Vagina (tissue), 2 donors: ENCODE measurements around the gene NELFB. TPM values are rescaled to one million over a fixed set of nuclear protein-coding genes. Genes with fewer than 3 reads are reported as not detected.
A peak's percentile ranks its signal among the peaks of the same experiment; 100 is the strongest.

Experiments
- DNase-seq, 2 donors: peaks; one replicate each; pipeline ENCODE4 v3.0.0-alpha.2; 2017; ENCODE audit errors: extremely low spot score in 2 of 2
- H3K27ac ChIP-seq: fragments of 200-600 bp; sonication (generic); one replicate; pipeline ENCODE4 v1.5.1; 2019
- H3K27me3 ChIP-seq: fragments of 200-600 bp; sonication (generic); one replicate; pipeline ENCODE4 v1.5.1; 2019
- H3K36me3 ChIP-seq, 2 donors: fragments of 200-600 bp; sonication (generic); one replicate each; pipeline ENCODE4 v1.5.1; 2017 to 2019
- H3K4me1 ChIP-seq: fragments of 200-600 bp; sonication (generic); one replicate; pipeline ENCODE4 v1.5.1; 2019
- H3K4me3 ChIP-seq, 2 donors: fragments of 200-600 bp; sonication (generic); 1 replicate in 1 of 2; 2 replicates in 1 of 2; pipeline ENCODE4 v1.5.1; 2016 to 2019
- H3K9me3 ChIP-seq: fragments of 200-600 bp; sonication (generic); one replicate; pipeline ENCODE4 v1.5.1; 2019
- CTCF ChIP-seq, 3 experiments: fragments of 450-650 bp in 2 of 3; fragments of 200-600 bp in 1 of 3; sonication (generic) in 1 of 3; IDR thresholded peaks; one replicate each; pipeline ENCODE4 v1.5.1; 2017 to 2019; ENCODE audit warnings: antibody characterized with exemption in 3 of 3, mild to moderate bottlenecking in 2 of 3, moderate library complexity in 2 of 3
- POLR2A ChIP-seq, 2 donors: fragments of 450-650 bp; IDR thresholded peaks; one replicate each; pipeline ENCODE4 v1.6.1; 2017; ENCODE audit warnings: antibody characterized with exemption in 2 of 2, mild to moderate bottlenecking in 2 of 2, moderate library complexity in 2 of 2
- POLR2AphosphoS5 ChIP-seq, 2 donors: sonication (generic); formaldehyde crosslinking; IDR thresholded peaks; one replicate each; pipeline ENCODE4 v1.9.0; 2017; ENCODE audit warnings: antibody characterized with exemption in 2 of 2, mild to moderate bottlenecking in 2 of 2, low read depth in 1 of 2; ENCODE audit not compliant: insufficient read depth in 1 of 2
- intact Hi-C: fragments of 100-400 bp; cut with DNase I; formaldehyde crosslinking; loops from one replicate; pipeline ENCODE4 v1.15.1; 2023
- total RNA-seq: library from RNA; depleted of rRNA; stranded (reverse); fragments of >200 nt; gene quantifications from one replicate; pipeline ENCODE4 v1.2.3, GENCODE V29; 2016

NELFB gene
- total RNA-seq, 1 donor from 2014 or later = 44.0 TPM

- no peaks in the 10 kb centered on the region for H3K9me3 ChIP-seq
- H3K4me1 ChIP-seq = peaks cover 22% of the 10 kb centered on the region
- H3K27ac ChIP-seq = no peak overlapping the region
- no peaks in the 10 kb centered on the region for H3K27me3 ChIP-seq
- intact Hi-C loops = no loop called here
- TF ChIP-seq POLR2AphosphoS5 (IDR thresholded peaks at IDR 0.05; ENCODE audit: insufficient read depth in 1 of 2, low read depth in 1 of 2) = no peak
- no peak for TF ChIP-seq CTCF (IDR thresholded peaks at IDR 0.05)
- TF ChIP-seq POLR2A (IDR thresholded peaks at IDR 0.05) = no peak
- no peaks in the 10 kb centered on the region for H3K36me3 ChIP-seq
- no peak for DNase-seq
- peak overlapping the region in 1 of 2 donors; percentile 5 for H3K4me3 ChIP-seq
These were observed 38.5 kb downstream of the NELFB start for GRCh38 chr9:137293482-137294090.

GRCh38 chr9:137294091-137294680 is 39.1 kb downstream of the NELFB start:
- Histone ChIP-seq H3K4me3 (peak overlapping the region in 1 of 2 donors; percentile 5), H3K4me1 (peaks cover 28% of the 10 kb centered on the region), H3K36me3 (no peaks in the 10 kb centered on the region), H3K27me3 (no peaks in the 10 kb centered on the region), H3K27ac (no peak overlapping the region), H3K9me3 (no peaks in the 10 kb centered on the region)
- intact Hi-C loops = no loop called here
- DNase-seq = no peak
- peak in 1 of 2 donors; percentile 31 for TF ChIP-seq POLR2AphosphoS5 (IDR thresholded peaks at IDR 0.05; ENCODE audit: insufficient read depth in 1 of 2, low read depth in 1 of 2)
- TF ChIP-seq POLR2A (IDR thresholded peaks at IDR 0.05) = no peak

- intact Hi-C loops = loop anchor here (5.0 kb wide), 1 partner anchor 113 kb away; no protein-coding TSS in a partner anchor
- no peak overlapping the region for H3K27ac ChIP-seq
- no peak for DNase-seq
- no peaks in the 10 kb centered on the region for H3K9me3 ChIP-seq
- no peaks in the 10 kb centered on the region for H3K36me3 ChIP-seq
- H3K27me3 ChIP-seq = peaks cover 4% of the 10 kb centered on the region
- H3K4me1 ChIP-seq = peaks cover 31% of the 10 kb centered on the region
- TF ChIP-seq POLR2A (IDR thresholded peaks at IDR 0.05) = no peak
- no peak for TF ChIP-seq CTCF (IDR thresholded peaks at IDR 0.05)
- TF ChIP-seq POLR2AphosphoS5 (IDR thresholded peaks at IDR 0.05; ENCODE audit: insufficient read depth in 1 of 2, low read depth in 1 of 2) = no peak
- peak overlapping the region; percentile 34 to 56 for H3K4me3 ChIP-seq
These were observed 39.6 kb downstream of the NELFB start for GRCh38 chr9:137294681-137295237.

- H3K4me3 ChIP-seq = peak overlapping the region; percentile 34 to 56
- H3K9me3 ChIP-seq = no peaks in the 10 kb centered on the region
- no peak for DNase-seq
- intact Hi-C loops = loop anchor here (5.0 kb wide), 1 partner anchor 112 kb away; no protein-coding TSS in a partner anchor
- peaks cover 8% of the 10 kb centered on the region for H3K27me3 ChIP-seq
- TF ChIP-seq CTCF (IDR thresholded peaks at IDR 0.05) = no peak
- TF ChIP-seq POLR2AphosphoS5 (IDR thresholded peaks at IDR 0.05; ENCODE audit: insufficient read depth in 1 of 2, low read depth in 1 of 2) = no peak
- no peak for TF ChIP-seq POLR2A (IDR thresholded peaks at IDR 0.05)
- peak overlapping the region; percentile 53 for H3K27ac ChIP-seq
- peaks cover 37% of the 10 kb centered on the region for H3K4me1 ChIP-seq
- H3K36me3 ChIP-seq = no peaks in the 10 kb centered on the region
These were observed 40.2 kb downstream of the NELFB start for GRCh38 chr9:137295238-137295811.

- peak in 1 of 2 donors; percentile 15 for TF ChIP-seq POLR2AphosphoS5 (IDR thresholded peaks at IDR 0.05; ENCODE audit: insufficient read depth in 1 of 2, low read depth in 1 of 2)
- no peak for TF ChIP-seq CTCF (IDR thresholded peaks at IDR 0.05)
- peaks cover 8% of the 10 kb centered on the region for H3K27me3 ChIP-seq
- peaks cover 42% of the 10 kb centered on the region for H3K4me1 ChIP-seq
- peak overlapping the region; percentile 34 to 56 for H3K4me3 ChIP-seq
- H3K27ac ChIP-seq = peak overlapping the region; percentile 53
- DNase-seq = no peak
- no peaks in the 10 kb centered on the region for H3K36me3 ChIP-seq
- H3K9me3 ChIP-seq = no peaks in the 10 kb centered on the region
- intact Hi-C loops = loop anchor here (5.0 kb wide), 1 partner anchor 111 kb away; no protein-coding TSS in a partner anchor
These were observed 40.9 kb downstream of the NELFB start for GRCh38 chr9:137295849-137296669.
